ENCODE results near the gene FBXO36. TPM values are rescaled to one million over a fixed set of nuclear protein-coding genes. Genes with fewer than 3 reads are reported as not detected.

Gene FBXO36
- total and polyA plus RNA-seq, 10 of the 15 experiments (the other 5 are each of a cell fraction or from before 2014, with no cell fraction given) = 0.79 to 2.7 (median 1.3) TPM

GRCh38 chr2:230043461-230043860, 121.2 kb downstream of the FBXO36 start:
- intact Hi-C loops (cut with micrococcal nuclease; ENCODE audit: unreplicated experiment) = no loop called here
- RAD21 ChIA-PET (ENCODE audit: unreplicated experiment) = no interaction called here

DNA sequence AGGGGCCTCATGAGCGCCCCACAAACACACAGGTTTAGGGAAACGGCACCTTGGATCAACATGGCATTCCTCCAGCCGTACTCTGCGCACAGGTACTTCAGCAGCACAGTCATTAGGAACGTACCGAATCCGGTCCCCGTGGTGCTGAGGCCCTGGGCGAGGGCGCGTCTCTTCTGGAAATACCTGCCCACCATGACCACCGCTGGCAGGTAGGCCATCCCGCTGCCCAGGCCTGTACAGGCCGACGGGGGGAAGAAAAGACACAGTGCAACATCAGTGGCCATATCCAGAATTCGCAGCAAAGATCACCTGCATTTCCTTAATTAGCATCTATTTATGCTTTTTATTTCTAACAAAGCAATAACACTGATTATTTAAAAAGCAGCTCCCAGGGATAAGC, 124.2 kb downstream of the FBXO36 start:
- in situ Hi-C loops (cut with MboI) = no loop called here
- Histone ChIP-seq H3K27ac (ENCODE audit: control insufficient read depth, insufficient read depth) (no peak overlapping the region), H3K4me2 (ENCODE audit: control insufficient read depth, insufficient read depth) (no peak overlapping the region), H3K27me3 (replicated peaks in 1 of 2; ENCODE audit: control insufficient read depth in 2 of 2, insufficient read depth in 2 of 2, low read length in 1 of 2) (no peaks in the 10 kb centered on the region), H3K36me3 (ENCODE audit: control insufficient read depth in 2 of 2, insufficient read depth in 2 of 2, low read length in 1 of 2) (no peaks in the 10 kb centered on the region), H3K4me1 (ENCODE audit: control insufficient read depth, insufficient read depth, low read length) (no peaks in the 10 kb centered on the region), H3K79me2 (ENCODE audit: control insufficient read depth, insufficient read depth, low read length) (no peaks in the 10 kb centered on the region), H3K9me3 (replicated peaks; ENCODE audit: control insufficient read depth, insufficient read depth, low read length) (no peaks in the 10 kb centered on the region), H3K9ac (ENCODE audit: control insufficient read depth, insufficient read depth, low read length) (no peak overlapping the region), H2AFZ (ENCODE audit: control insufficient read depth, low read depth, low read length) (no peak overlapping the region), H3K4me3 (no peak overlapping the region), H4K20me1 (ENCODE audit: control insufficient read depth, insufficient read depth) (no peaks in the 10 kb centered on the region)
- ATAC-seq (no peak), FAIRE-seq (no peak), DNase-seq (ENCODE audit: low read depth, low spot score) (no peak)
- 76% methylated on average over 14 of the region's 16 CpGs for WGBS (ENCODE audit: insufficient coverage, insufficient replicate concordance, low lambda C conversion rate, missing lambda C conversion rate)
- POLR2A ChIA-PET = no interaction called here
- intact Hi-C loops (cut with micrococcal nuclease; ENCODE audit: unreplicated experiment) = no loop called here
- no TSS peak for BruUV-seq (replicated peaks)
- RAD21 ChIA-PET (ENCODE audit: unreplicated experiment) = no interaction called here
- CTCF ChIA-PET = no interaction called here
- SMC1A ChIA-PET (ENCODE audit: uncharacterized antibody, unreplicated experiment) = no interaction called here
- no peak for TF ChIP-seq KDM1A (IDR thresholded peaks at IDR 0.05; ENCODE audit: borderline replicate concordance)
- no peak for TF ChIP-seq SMC3 (IDR thresholded peaks at IDR 0.05; ENCODE audit: borderline replicate concordance, low read length)
- TF ChIP-seq, protein P1, sequence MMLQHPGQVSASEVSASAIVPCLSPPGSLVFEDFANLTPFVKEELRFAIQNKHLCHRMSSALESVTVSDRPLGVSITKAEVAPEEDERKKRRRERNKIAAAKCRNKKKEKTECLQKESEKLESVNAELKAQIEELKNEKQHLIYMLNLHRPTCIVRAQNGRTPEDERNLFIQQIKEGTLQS (IDR thresholded peaks at IDR 0.05; ENCODE audit: borderline replicate concordance, extremely low read depth, low read depth, low read length) = no peak
- no peak for TF ChIP-seq MEF2B (IDR thresholded peaks at IDR 0.05; ENCODE audit: partially characterized antibody, poor library complexity, severe bottlenecking)
- TF ChIP-seq CBX3 (IDR thresholded peaks at IDR 0.05; ENCODE audit: borderline replicate concordance, low read depth) = no peak
- TF ChIP-seq, protein P2, sequence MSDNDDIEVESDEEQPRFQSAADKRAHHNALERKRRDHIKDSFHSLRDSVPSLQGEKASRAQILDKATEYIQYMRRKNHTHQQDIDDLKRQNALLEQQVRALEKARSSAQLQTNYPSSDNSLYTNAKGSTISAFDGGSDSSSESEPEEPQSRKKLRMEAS (IDR thresholded peaks at IDR 0.05; ENCODE audit: low read depth, low read length) = no peak
- TF ChIP-seq HSF1 (IDR thresholded peaks at IDR 0.05; ENCODE audit: low read depth, low read length) = no peak
- no peak for TF ChIP-seq TCF3 (IDR thresholded peaks at IDR 0.05; ENCODE audit: borderline replicate concordance, insufficient read depth, low read depth, low read length)
- TF ChIP-seq EED (IDR thresholded peaks at IDR 0.05; ENCODE audit: low read depth) = no peak

More at GRCh38 chr2:230043461-230043860, 121.2 kb downstream of the FBXO36 start:
- Histone ChIP-seq H2AFZ (ENCODE audit: control insufficient read depth, low read depth, low read length) (no peak overlapping the region), H3K9ac (ENCODE audit: control insufficient read depth, insufficient read depth, low read length) (no peak overlapping the region), H3K36me3 (ENCODE audit: control insufficient read depth in 2 of 2, insufficient read depth in 2 of 2, low read length in 1 of 2) (no peaks in the 10 kb centered on the region), H3K9me3 (replicated peaks; ENCODE audit: control insufficient read depth, insufficient read depth, low read length) (no peaks in the 10 kb centered on the region), H3K27me3 (replicated peaks in 1 of 2; ENCODE audit: control insufficient read depth in 2 of 2, insufficient read depth in 2 of 2, low read length in 1 of 2) (no peaks in the 10 kb centered on the region), H3K4me2 (ENCODE audit: control insufficient read depth, insufficient read depth) (no peak overlapping the region), H3K79me2 (ENCODE audit: control insufficient read depth, insufficient read depth, low read length) (no peaks in the 10 kb centered on the region), H3K4me3 (no peak overlapping the region), H3K4me1 (ENCODE audit: control insufficient read depth, insufficient read depth, low read length) (no peaks in the 10 kb centered on the region), H3K27ac (ENCODE audit: control insufficient read depth, insufficient read depth) (no peak overlapping the region), H4K20me1 (ENCODE audit: control insufficient read depth, insufficient read depth) (no peaks in the 10 kb centered on the region)
- SMC1A ChIA-PET (ENCODE audit: uncharacterized antibody, unreplicated experiment) = no interaction called here
- DNase-seq (ENCODE audit: low read depth, low spot score) = no peak
- in situ Hi-C loops (cut with MboI) = no loop called here
- CTCF ChIA-PET = no interaction called here
- FAIRE-seq = no peak
- ATAC-seq = no peak
- 5% methylated on average over 2 of the region's 2 CpGs for WGBS (ENCODE audit: insufficient coverage, insufficient replicate concordance, low lambda C conversion rate, missing lambda C conversion rate)
- POLR2A ChIA-PET = interaction anchor here (0.6 kb wide), 1 partner anchor 43 kb away, joined by 3 read pairs; no protein-coding TSS in a partner anchor
- no peak for TF ChIP-seq ZBED1 (IDR thresholded peaks at IDR 0.05; ENCODE audit: borderline replicate concordance)
- TF ChIP-seq E2F4 (IDR thresholded peaks at IDR 0.05; ENCODE audit: low read depth, low read length) = no peak
- TF ChIP-seq FOS (IDR thresholded peaks at IDR 0.05; ENCODE audit: borderline replicate concordance, extremely low read depth, insufficient read length) = no peak
- TF ChIP-seq NBN (IDR thresholded peaks at IDR 0.05) = no peak
- no peak for TF ChIP-seq ZNF622 (IDR thresholded peaks at IDR 0.05)
- no peak for TF ChIP-seq STAT1 (conservative IDR thresholded peaks at IDR 0.05)
- no peak for TF ChIP-seq TARDBP (IDR thresholded peaks at IDR 0.05; ENCODE audit: borderline replicate concordance)
- no peak for TF ChIP-seq IKZF1 (conservative IDR thresholded peaks at IDR 0.05)
- TF ChIP-seq SUPT20H (IDR thresholded peaks at IDR 0.05; ENCODE audit: borderline replicate concordance, control insufficient read depth, low read depth, low read length) = no peak
- TF ChIP-seq SRF (IDR thresholded peaks at IDR 0.05; ENCODE audit: low read depth in 2 of 2, low read length in 2 of 2) = no peak
- TF ChIP-seq EP300 (IDR thresholded peaks at IDR 0.05; ENCODE audit: borderline replicate concordance in 1 of 2, control insufficient read depth in 1 of 2, low read depth in 2 of 2, low read length in 2 of 2) = no peak
- no peak for TF ChIP-seq IKZF2 (IDR thresholded peaks at IDR 0.05)
- no TSS peak for BruUV-seq (replicated peaks)

Data from GM12878 (cell line).